HG03558 (cell line): ENCODE data around the gene COL4A5.

ENCODE experiments used
- ATAC-seq: cut with Tn5 transposase; IDR thresholded peaks from one replicate; pipeline ENCODE4 v1.9.1; 2021; ENCODE audit warnings: moderate number of reproducible peaks; ENCODE audit not compliant: unreplicated experiment; ENCODE audit errors: extremely low read depth

The COL4A5 gene

GRCh38 chrX:108610141-108610540 is 170.5 kb downstream of the COL4A5 start:
- ATAC-seq, result no peak

GRCh38 chrX:108614616-108615015 is 175.0 kb downstream of the COL4A5 start:
- no peak for ATAC-seq

GRCh38 chrX:108640817-108641216 is 201.2 kb downstream of the COL4A5 start:
- ATAC-seq, result no peak

GRCh38 chrX:108641589-108642272 is 202.1 kb downstream of the COL4A5 start:
- no peak for ATAC-seq

GRCh38 chrX:108642273-108642628 is 202.6 kb downstream of the COL4A5 start:
- ATAC-seq, result no peak

- no peak for ATAC-seq
Measured at GRCh38 chrX:108664701-108665100, 225.1 kb downstream of the COL4A5 start.

GRCh38 chrX:108666101-108666500 is 226.5 kb downstream of the COL4A5 start:
- ATAC-seq, result no peak

GRCh38 chrX:108671526-108671925 is 231.9 kb downstream of the COL4A5 start:
- no peak for ATAC-seq

DNA sequence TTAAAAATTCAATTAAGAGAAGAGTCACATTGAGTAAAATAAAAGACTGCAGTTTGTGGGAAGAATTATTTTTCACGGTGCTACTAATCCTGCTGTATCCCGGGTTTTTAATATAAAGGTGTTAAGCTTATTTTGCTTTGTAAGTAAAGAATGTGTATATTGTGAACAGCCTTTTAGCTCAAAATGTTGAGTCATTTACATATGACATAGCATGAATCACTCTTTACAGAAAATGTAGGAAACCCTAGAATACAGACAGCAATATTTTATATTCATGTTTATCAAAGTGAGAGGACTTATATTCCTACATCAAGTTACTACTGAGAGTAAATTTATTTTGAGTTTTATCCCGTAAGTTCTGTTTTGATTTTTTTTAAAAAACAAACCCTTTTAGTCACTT is 257.1 kb downstream of the COL4A5 start:
- no peak for ATAC-seq

GRCh38 chrX:108699368-108699767 is 259.7 kb downstream of the COL4A5 start:
- ATAC-seq, result no peak

DNA sequence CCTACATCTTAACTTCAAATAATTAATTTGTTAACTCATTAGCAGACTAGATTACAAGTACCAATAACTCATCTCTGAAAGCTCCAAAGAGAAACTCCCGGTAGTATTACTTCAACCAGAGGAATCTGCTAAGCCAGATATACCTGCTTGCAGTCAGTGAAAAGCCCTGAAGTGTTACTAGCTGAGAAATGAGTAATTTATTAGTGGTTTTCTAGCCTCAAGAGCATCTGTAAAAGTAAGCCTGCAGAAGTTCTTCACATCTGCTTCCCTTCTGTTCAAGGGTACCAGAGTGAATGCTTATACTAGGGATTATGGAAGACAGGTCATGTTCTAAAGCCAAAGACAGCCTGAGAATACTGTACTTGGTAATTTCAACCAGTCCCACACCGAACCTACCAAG is 262.0 kb downstream of the COL4A5 start:
- no peak for ATAC-seq

DNA sequence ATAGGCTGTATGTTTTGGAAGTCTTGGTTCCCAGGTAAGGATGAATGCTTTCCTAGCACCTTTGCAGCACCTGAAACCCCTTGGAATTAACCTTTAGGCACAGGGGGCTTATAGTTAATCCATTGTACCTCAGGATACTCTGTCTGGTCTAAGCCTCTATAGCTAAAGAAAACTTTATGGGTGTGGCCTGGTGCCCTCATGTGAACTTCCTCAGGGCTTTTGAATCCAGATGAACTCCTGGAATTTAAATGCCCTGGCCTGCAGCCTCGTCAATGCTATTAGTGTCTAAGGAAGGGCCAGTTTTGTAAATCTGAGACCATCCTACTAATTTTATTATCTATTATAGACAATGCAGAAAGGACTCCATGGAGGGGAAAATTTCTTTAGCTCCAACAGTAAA is 262.9 kb downstream of the COL4A5 start:
- no peak for ATAC-seq

DNA sequence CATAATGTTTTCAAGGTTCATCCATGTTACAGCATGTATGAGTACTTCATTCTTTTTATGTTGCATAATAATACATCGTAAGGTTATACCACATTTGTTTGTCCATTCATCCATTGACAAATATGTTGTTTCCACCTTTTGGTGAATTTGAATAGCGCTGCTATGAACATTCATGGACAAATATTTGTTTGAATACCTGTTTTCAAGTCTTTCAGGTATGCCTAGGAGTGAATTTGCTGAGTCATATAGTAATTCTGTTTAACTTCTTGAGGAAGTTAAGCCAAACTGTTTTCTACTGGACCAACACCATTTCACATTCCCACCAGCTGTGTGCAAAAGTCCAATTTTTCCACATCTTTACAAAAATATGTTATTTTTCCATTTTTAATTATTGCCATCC is 265.2 kb downstream of the COL4A5 start:
- no peak for ATAC-seq

DNA sequence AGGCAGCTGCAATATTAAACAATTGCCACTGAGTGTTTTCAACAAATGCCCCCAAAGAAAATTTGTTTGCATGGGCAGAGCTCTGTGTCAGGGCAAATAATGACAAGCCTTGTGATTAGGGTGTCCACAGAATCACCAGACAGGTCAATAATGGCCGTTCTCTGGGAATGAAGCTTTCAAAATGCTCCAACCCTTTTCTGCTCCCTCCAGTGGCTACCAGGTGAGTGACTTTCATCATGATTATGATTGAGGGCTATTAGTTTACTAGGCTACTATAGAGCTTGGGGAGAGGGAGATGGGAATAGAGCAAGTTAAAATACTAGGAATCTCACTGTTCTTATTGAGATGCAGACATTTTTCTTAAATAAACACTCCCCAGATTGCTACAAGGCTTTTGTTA is 273.2 kb downstream of the COL4A5 start:
- no peak for ATAC-seq

DNA sequence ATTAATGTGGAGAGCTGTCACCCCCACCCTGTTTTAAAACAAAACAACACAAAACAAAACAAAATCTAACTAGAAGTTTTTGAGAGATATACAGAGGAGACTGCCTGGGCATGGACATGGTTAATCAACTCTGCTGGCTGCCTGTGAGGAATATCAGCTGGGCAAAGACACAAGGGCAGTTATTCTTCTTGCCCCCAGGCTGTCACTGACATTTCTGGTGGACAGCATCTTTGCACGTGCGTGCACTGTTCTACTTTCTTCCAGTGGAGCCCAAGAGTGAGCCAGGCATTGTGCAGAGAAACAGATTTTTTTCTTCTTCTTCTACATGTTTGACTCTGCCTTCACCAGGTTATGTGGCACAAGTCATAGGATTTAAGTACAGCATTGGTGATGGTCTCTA is 282.9 kb downstream of the COL4A5 start:
- no peak for ATAC-seq

DNA sequence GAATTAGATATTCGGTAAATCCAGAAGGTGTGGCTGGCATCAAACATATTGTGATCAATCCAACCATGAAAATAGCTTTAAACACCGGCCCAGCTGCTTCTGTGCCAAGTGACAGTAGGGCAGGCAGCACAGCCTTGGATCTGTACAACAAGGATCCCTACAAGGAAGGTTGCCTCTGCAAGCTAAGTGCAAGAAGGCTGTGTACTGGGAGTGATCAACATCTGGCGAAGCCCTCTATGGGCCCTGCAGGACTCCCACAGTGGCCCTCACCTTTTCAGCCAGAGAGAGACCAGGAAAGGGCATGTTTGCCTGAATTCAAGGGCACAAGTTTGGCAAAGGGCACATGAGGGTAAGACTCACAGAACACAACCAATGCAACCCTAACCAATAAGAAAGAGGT is 287.1 kb downstream of the COL4A5 start:
- ATAC-seq, result no peak

DNA sequence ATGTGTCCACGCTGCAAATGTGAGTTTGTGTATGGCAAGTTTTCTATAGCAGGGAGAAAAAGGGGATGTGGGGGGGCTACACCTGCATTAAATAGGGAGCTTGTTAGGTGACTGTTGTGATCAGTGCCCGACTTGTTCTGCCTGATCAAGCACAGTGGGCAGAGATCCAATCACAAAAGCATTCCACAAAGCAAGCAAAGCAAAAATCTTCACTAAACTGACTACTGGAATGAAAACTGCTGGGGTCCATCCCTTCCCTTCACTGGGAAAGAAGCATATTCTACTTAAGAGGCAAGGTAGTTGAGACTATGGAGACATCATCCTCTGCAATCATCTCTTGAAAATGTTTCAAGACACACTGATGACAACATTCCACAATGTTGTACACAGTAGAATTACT is 291.5 kb downstream of the COL4A5 start:
- no peak for ATAC-seq

DNA sequence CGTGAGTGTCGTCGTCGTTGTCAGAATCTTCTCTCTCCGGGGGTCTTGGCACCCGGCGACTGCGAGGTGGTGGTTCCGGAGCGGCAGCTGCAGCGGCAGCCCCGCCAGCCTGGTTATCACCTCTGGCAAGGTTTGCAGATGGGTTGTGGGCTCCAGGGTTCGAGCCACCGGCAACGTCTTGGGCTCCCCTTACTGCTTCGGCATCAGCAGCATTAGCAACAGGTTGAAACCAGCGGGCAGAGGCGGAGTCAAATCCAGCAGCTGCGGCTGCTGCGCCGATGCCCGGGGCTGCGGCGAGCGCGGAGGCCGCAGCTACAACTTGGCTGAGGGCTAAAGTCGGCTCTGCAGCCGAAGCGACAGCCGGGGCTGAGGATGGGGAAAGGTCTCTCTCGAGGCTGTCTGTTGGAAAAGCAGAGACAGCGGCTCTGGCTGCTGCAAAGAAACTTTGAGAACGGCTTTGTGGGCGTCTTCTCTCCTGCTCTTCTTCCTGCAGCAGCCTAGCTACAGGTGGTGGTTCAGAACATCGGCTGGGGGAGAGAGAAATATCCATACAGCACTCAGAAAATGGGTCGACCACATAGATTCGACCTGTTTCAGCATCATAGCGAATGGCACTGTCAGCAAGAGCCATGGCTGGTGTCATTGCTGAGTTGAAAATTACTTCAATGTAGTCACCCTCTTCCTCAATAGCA is 293.1 kb downstream of the COL4A5 start:
- ATAC-seq, result no peak

GRCh38 chrX:108734426-108734825 is 294.8 kb downstream of the COL4A5 start:
- ATAC-seq, result no peak

GRCh38 chrX:108735091-108735678 is 295.5 kb downstream of the COL4A5 start:
- ATAC-seq, result no peak

- no peak for ATAC-seq
Measured at GRCh38 chrX:108735679-108736508, 296.3 kb downstream of the COL4A5 start.
